Measurements from ENCODE around the gene RABL6. TPM values are rescaled to one million over a fixed set of nuclear protein-coding genes. Genes with fewer than 3 reads are reported as not detected.
"Not testable (repeated sequence)": the region's sequence is repeated elsewhere in the genome, so short reads cannot be mapped to it uniquely, and the experiment has no call there.

The RABL6 gene
- total RNA-seq, 4 donors from 2014 or later: 28.8 to 57.9 (median 39.6) TPM

GRCh38 chr9:136777359-136777758 lies 30.4 kb upstream of the RABL6 start:
- no peaks in the 10 kb centered on the region for H3K4me1 ChIP-seq
- H3K27ac ChIP-seq: no peak overlapping the region
- H3K27me3 ChIP-seq: no peaks in the 10 kb centered on the region
- no peaks in the 10 kb centered on the region for H3K36me3 ChIP-seq
- DNase-seq: no peak
- TF ChIP-seq POLR2A (IDR thresholded peaks at IDR 0.05): no peak
- no peak for TF ChIP-seq CTCF (IDR thresholded peaks at IDR 0.05)
- H3K4me3 ChIP-seq: no peak overlapping the region
- H3K9me3 ChIP-seq: no peaks in the 10 kb centered on the region
- intact Hi-C loops (cut with DNase I; ENCODE audit: low total_unique reads): no loop called here

GRCh38 chr9:136779808-136780207 lies 27.9 kb upstream of the RABL6 start:
- intact Hi-C loops (cut with DNase I; ENCODE audit: low total_unique reads): no loop called here
- no peaks in the 10 kb centered on the region for H3K36me3 ChIP-seq
- no peak for TF ChIP-seq CTCF (IDR thresholded peaks at IDR 0.05)
- TF ChIP-seq POLR2A (IDR thresholded peaks at IDR 0.05): no peak
- no peak overlapping the region for H3K4me3 ChIP-seq
- no peaks in the 10 kb centered on the region for H3K9me3 ChIP-seq
- no peak overlapping the region for H3K27ac ChIP-seq
- no peaks in the 10 kb centered on the region for H3K4me1 ChIP-seq
- DNase-seq: no peak
- H3K27me3 ChIP-seq: no peaks in the 10 kb centered on the region

GRCh38 chr9:136782452-136782851 lies 25.3 kb upstream of the RABL6 start:
- Histone ChIP-seq H3K27me3 (no peaks in the 10 kb centered on the region), H3K9me3 (no peaks in the 10 kb centered on the region), H3K36me3 (no peaks in the 10 kb centered on the region), H3K4me3 (no peak overlapping the region), H3K4me1 (no peaks in the 10 kb centered on the region), H3K27ac (no peak overlapping the region)
- intact Hi-C loops (cut with DNase I; ENCODE audit: low total_unique reads): no loop called here
- no peak for DNase-seq
- TF ChIP-seq CTCF (IDR thresholded peaks at IDR 0.05): no peak
- no peak for TF ChIP-seq POLR2A (IDR thresholded peaks at IDR 0.05)

DNA sequence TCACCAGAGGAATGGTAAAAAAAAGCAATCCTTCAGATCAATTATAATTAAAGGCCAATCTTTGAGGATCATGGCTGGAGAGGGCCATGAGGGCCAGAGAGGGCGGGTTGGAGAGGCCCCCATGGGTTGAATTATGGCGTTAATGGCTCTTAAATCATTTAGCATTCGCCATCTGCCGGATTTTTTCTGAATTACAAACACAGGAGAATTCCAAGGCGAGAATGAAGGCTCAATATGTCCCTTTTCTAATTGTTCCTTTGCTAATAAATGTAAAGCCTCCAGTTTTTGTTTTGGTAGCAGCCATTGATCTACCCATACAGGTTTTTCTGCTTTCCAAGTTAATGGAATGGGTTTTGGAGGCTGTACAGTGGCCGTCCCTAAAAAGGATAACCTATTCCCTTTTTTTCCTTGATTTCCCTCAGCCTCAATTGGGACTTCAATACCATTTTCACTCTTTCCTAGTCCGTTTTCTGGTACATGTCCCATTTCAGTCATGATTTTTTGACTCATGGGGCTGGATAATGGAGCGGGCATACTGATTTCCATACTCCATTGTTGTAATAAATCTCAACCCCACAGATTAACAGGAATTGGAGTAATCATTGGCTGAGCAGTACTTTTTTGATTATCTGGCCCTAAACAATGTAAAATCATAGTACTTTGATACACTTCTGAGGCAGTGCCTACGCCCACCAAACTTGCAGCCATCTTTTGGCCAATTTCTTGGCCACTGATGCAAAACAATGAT lies 23.3 kb upstream of the RABL6 start:
- no peaks in the 10 kb centered on the region for H3K36me3 ChIP-seq
- no peak overlapping the region for H3K4me3 ChIP-seq
- H3K27me3 ChIP-seq: no peaks in the 10 kb centered on the region
- intact Hi-C loops (cut with DNase I; ENCODE audit: low total_unique reads): no loop called here
- TF ChIP-seq POLR2A (IDR thresholded peaks at IDR 0.05) (no peak), CTCF (IDR thresholded peaks at IDR 0.05) (peak; percentile 24 to 41 (median 32))
- DNase-seq: no peak
- H3K4me1 ChIP-seq: no peaks in the 10 kb centered on the region
- no peaks in the 10 kb centered on the region for H3K9me3 ChIP-seq
- H3K27ac ChIP-seq: no peak overlapping the region

- H3K9me3 ChIP-seq: no peaks in the 10 kb centered on the region
- intact Hi-C loops (cut with DNase I; ENCODE audit: low total_unique reads): loop anchor here (5.0 kb wide), 1 partner anchor 247 kb away; the partner anchor contains the start of gene FUT7
- H3K4me3 ChIP-seq: no peak overlapping the region
- no peak overlapping the region for H3K27ac ChIP-seq
- H3K27me3 ChIP-seq: no peaks in the 10 kb centered on the region
- no peak for TF ChIP-seq CTCF (IDR thresholded peaks at IDR 0.05)
- no peak for TF ChIP-seq POLR2A (IDR thresholded peaks at IDR 0.05)
- no peak for DNase-seq
- H3K4me1 ChIP-seq: no peaks in the 10 kb centered on the region
- H3K36me3 ChIP-seq: no peaks in the 10 kb centered on the region
Observed at GRCh38 chr9:136784997-136785361, 22.8 kb upstream of the RABL6 start.

GRCh38 chr9:136785565-136786355 lies 22.0 kb upstream of the RABL6 start:
- not testable (repeated sequence) for H3K27ac ChIP-seq, H3K4me1 ChIP-seq, DNase-seq, H3K27me3 ChIP-seq, H3K36me3 ChIP-seq, H3K9me3 ChIP-seq, H3K4me3 ChIP-seq
- intact Hi-C loops (cut with DNase I; ENCODE audit: low total_unique reads): loop anchor here (5.0 kb wide), 1 partner anchor 247 kb away; the partner anchor contains the start of gene FUT7

All from uterus (tissue), 4 donors.